CD4-positive, alpha-beta T cell treated with Interleukin-6 for 4 hours (primary cell): ENCODE measurements around the gene SVOP.
"Not testable (repeated sequence)": the region's sequence is repeated elsewhere in the genome, so short reads cannot be mapped to it uniquely, and the experiment has no call there.

Source experiments
- DNase-seq: peaks from one replicate; pipeline ENCODE4 v3.0.0-alpha.2; 2020; ENCODE audit warnings: mixed read lengths

SVOP gene

DNA sequence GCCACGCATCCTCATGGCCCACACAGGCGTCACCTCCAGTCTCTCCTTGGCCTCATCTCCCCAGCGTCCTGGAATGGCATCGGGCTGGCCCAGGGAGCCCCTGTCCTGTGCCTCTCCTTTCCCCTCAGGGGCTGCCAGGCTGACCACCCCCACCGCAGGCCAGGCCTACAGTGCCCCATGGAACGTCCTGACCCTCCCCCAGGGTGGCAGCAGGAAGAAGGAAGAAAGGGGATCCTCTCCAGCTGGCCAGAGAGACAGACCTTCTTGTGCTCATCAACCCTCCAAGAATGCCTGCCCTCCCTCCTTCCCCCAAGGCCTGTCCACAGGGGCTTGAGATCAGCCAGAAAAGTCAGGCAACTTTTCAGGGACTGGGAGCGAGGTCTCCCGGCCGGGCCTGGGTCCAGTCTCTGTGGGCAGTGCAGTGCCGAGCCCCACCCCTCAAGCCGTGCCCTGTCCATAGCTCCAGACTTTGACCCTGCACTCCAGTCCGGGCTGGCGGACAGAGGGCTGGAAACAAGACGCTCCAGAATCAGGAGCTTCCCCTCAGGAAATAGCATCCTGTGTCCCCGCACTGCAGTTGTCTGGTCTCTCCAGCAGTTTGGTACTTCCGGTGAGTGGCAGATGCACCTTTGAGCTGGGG lies 141.1 kb downstream of the SVOP start, which contains the start of gene DAO:
Gene DAO (plus strand): TSS at position 478 of the 640 bp plus-strand sequence. CDS start 4,915 bp downstream, outside the sequence.
- DNase-seq: no peak

DNA sequence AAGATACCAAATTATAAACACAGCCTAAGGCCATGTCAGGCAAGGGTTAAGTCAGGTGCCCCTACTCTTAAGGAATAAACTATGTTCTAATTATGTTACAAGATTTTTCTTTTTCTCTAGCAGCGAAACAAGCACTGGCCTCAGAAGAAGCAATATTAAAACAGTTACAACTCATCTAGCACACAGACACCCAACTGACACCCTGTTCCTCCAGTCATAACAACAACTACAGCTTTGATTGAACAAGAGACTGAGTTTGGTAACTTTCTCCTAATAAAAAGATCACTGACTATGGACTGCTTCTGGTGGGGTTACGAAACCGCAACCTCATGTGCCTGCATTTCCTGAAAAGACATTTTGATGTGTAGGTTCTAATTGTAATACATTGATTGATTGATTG lies 144.3 kb downstream of the SVOP start:
- no peak for DNase-seq

DNA sequence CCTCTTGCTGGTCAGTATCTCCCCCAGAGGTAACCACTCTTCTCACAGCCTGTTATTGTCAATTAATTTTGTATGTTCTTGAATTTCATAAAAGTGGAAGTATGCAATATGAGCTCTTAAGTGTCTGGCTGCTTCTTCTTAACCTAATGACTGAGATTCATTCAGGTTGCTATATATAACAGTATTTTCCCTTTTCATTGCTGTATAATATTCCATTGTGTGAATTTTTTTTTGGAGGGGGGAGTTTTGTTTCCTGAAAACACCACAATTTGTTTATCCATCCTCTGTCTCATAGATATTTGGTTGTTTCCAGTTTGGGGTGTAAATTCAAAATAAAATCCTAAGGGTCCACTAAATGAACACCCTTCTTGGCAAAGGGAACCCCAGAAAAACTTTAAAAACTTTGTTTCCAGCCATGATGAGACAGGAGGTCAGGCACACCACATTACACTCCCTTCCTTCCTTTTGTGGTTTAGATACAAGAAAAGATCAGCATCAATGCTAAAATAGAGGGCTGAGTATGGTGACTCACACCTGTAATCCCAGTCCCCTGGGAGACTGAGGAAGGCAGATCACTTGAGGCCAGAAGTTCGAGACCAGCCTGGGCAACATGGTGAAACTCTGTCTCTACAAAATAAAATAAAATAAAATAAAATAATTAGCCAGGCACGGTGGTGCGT lies 145.0 kb downstream of the SVOP start:
- DNase-seq: no peak

DNA sequence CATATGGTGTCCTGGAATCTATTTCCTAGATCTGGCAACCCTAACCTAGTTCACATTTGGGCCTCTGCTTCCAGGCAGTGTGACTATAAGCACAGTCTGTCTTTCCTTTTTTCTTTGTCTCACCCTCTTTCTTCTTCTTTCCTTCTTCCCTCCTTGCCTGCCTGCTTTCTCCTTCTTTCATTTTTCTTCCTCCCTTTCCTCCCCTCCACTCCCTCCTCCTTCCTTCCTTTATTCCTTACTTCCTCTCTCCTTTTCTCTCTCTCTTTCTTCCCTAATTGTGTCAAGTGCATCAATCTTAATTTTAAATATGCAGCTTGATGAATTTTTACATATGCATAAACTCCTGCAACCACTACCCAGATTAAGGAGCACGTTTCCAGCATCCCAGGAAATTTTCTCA lies 145.6 kb downstream of the SVOP start:
- DNase-seq: no peak

DNA sequence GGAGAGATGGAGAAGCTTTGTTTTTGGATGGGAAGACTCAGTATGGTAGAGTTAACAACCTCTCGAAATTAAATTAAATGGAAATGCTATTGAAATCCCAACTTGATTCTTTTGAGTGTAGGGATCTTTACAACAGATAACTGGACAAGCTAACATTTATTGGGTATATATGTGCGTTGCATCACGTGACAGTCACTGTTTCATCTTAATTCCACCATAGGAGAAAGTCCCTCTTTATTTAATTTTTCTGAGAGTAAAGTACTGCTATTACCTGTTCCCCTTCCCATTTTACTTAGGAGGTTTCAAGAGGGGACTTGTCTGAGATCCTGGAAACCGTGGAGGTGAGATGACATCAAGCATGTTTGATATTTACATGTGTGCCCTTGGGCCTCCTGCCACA lies 152.1 kb downstream of the SVOP start:
- DNase-seq: no peak

DNA sequence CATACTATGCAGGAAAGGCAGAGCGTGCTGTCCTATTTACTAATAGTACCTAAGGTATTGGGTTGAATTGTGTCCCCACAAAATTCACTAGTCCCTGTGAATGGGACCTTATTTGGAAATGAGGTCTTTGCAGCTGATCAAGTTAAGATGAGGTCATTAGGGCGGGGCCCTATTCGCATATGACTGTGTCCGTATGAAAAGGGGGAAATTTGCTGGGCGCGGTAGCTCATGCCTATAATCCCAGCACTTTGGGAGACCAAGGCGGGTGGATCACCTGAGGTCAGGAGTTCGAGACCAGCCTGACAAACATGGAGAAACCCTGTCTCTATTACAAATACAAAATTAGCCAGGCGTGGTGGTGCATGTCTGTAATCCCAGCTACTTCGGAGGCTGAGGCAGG lies 154.8 kb downstream of the SVOP start:
- DNase-seq: not testable (repeated sequence)

DNA sequence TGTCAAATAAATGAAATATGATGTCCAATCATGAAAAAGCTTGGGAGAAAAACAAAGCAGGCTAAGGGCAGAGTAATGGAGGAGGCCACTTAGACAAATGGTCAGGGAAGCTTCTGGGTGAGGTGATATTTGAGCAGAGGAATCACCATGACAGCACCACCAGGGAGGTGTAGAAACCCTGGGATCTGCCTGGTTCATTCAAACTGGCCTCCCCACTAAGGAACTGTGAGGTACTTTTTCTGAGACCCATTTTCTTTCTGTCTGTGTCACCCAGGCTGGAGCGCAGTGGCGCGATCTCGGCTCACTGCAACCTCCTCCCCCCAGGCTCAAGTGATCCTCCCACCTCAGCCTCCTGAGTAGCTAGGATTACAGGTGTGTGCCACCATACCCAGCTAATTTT lies 155.7 kb downstream of the SVOP start:
- no peak for DNase-seq

DNA sequence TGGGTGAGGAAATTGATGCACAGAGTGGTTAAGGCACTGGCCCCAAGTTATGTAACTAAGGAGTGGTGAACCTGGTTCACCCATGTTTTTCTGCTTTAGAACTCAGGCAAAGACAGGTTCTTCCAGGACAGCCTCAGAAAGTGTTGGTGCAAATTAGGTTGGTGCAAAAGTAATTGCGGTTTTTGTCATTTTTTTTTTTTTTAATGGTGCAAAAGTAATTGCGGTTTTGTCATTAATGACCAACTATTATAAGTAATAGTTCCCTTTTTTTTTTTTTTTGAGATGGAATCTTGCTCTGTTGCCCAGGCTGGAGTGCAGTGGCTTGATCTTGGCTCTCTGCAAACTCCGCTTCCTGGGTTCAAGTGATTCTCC lies 158.3 kb downstream of the SVOP start:
- no peak for DNase-seq

DNA sequence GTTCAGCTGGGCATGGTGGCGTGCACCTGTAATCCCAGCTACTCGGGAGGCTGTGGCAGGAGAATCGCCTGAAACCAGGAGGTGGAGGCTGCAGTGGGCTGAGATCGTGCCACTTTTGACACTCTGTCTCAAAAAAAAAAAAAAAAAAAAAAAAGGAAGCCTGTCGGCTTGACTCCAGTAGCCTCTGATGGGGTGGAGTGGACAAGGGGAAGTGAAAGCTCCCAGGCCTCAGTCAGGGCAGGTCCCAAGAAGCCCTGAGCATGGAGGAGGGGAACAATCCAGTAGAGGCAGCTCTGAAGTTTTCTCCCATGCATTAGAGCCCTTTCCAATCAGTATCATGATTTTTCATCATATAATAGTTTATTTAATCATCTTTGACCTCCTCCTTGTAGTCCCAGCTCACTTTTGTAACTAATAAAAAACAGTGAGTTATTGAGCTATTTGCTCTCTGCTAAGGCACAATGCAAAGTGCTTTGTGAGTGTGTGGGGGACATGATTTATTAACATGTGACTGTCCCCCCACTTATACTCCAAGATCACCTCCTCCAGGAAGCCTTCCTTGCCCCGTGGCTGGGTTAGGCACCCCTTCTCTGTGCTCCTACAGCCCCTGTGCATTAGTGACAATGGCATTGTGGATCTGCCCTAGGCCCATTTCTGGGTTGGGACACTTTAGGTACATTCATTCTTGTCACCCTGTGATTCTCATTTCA lies 158.8 kb downstream of the SVOP start:
- peak; percentile 18 for DNase-seq

DNA sequence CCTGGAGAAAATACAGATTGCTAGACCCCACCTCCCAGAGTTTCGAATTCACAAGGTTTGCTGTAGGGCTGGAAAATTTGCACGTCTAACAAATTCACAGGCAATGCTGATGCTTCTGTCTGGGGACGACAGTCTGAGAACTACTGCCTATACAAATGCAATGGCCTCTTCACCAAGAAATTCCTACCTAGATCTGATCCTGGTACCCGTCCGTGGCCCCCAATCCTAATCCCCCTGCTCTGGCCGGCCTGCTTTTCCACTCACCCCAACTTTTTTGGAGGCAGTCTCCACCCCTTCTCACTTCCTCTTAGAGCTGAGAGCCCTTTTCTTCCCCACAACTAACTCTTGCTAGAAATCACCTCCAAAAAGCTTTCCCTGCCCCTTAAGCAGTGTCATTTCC lies 160.4 kb downstream of the SVOP start:
- no peak for DNase-seq

DNA sequence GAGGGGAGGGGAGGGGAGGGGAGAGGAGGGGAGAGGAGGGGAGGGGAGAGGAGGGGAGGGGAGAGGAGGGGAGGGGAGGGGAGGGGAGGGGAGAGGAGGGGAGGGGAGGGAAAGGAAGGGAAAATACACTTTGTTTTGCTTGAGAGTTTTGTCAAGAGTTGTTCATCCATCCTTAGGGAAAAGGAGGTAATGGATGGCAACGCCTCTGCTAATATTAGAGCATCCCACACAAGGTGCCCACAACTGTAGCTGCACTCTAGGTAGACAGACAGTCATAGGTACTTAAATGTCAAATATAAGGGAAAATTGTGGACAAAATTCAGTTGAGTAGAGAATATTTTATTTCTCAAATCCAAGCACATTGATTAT lies 161.0 kb downstream of the SVOP start:
- no peak for DNase-seq

DNA sequence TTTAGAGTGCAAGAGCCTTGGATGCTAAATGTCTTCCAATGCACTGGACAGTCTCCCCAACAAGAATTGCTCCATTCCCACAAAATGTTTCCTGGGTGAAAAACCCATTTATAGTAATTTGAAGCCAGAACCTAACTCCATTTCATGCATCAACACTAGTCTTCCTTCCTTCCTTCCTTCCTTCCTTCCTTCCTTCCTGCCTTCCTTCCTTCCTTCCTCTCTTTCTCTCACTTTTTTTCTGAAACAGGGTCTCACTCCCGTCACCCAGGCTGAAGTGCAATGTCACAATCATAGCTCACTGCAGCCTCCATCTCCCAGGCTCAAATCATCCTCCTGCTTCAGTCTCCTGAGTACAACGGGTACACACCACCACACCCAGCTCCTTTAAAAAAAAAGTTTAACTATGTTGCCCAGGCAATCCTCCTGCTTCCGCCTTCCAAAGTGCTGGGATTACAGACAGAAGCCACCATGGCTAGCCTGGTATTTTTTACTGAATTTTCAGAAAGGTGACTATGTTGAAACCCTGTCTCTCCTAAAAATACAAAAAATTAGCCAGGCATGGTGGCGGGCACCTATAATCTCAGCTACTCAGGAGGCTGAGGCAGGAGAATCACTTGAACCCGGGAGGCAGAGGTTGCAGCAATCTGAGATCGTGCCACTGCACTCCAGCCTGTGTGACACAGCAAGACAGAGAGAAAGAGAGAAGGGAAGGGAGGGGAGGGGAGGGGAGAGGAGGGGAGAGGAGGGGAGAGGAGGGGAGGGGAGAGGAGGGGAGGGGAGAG lies 161.5 kb downstream of the SVOP start:
- not testable (repeated sequence) for DNase-seq

DNA sequence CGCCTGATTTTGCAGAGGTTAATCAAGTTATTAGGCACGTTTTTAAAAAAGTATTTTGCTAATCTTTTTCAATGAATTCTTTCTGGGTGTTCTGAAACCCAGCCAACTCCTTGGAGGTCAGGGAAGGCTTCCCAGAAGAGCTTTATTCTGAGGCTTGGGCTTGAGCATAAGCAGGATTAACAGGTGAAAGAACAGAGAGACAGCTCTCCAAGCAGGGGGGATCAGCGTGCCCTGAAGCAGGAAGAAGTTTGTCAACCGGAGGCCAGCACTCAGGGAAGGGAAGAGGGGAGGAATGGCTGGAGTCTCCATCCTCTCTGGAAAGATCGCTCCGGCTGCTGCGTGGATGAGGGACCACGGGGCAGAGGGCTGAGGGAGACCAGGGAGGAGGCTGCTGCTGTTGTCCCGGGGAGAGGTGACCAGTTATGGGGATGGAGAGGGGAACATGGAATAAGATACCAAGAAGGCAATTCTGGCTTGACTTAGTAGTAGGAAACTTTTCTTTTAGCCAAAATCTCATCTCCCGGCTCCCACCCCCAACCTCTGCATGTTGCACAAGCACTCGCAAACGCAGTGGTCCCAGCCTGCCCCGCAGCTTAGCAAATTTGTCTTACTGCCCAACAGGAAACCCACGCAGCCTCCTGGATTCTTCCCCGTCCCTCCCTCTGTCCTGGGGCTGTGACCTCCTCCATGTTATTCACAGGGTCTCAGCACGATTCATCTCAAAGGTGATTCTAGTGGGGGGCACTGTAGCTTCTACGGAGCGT lies 162.4 kb downstream of the SVOP start:
- peak; percentile 9 for DNase-seq
